Neuronal stem cell (in vitro differentiated cells): ENCODE results near the gene EPB41L4A.

ENCODE experiments used
- DNase-seq: peaks from one replicate; pipeline ENCODE4 v3.0.0-alpha.2; 2013; ENCODE audit warnings: low spot score
- H2AFZ ChIP-seq: one replicate; pipeline ENCODE4 v1.6.1; 2013; ENCODE audit warnings: mild to moderate bottlenecking, low read length, inconsistent platforms
- H2AK5ac ChIP-seq: 2 replicates; pipeline ENCODE4 v1.6.1; 2013; ENCODE audit warnings: low read depth, mild to moderate bottlenecking, inconsistent platforms, low read length, moderate library complexity, mixed read lengths
- H2BK120ac ChIP-seq: 2 replicates; pipeline ENCODE4 v1.6.1; 2013; ENCODE audit warnings: low read depth, mild to moderate bottlenecking, inconsistent platforms, low read length, moderate library complexity, mixed read lengths
- H2BK12ac ChIP-seq: one replicate; pipeline ENCODE4 v1.6.1; 2013; ENCODE audit warnings: low read length, inconsistent platforms
- H2BK15ac ChIP-seq: 2 replicates; pipeline ENCODE4 v1.6.1; 2013; ENCODE audit warnings: mild to moderate bottlenecking, low read length, inconsistent platforms, mixed read lengths
- H2BK5ac ChIP-seq: one replicate; pipeline ENCODE4 v1.6.1; 2013; ENCODE audit warnings: inconsistent platforms, mild to moderate bottlenecking, low read length, moderate library complexity
- H3K14ac ChIP-seq: one replicate; pipeline ENCODE4 v1.6.1; 2013; ENCODE audit warnings: low read length, inconsistent platforms
- H3K18ac ChIP-seq: 2 replicates; pipeline ENCODE4 v1.6.1; 2013; ENCODE audit warnings: low read length, inconsistent platforms
- H3K23ac ChIP-seq: 2 replicates; pipeline ENCODE4 v1.6.1; 2013; ENCODE audit warnings: low read depth, mild to moderate bottlenecking, mixed read lengths, low read length, inconsistent platforms; ENCODE audit not compliant: poor library complexity
- H3K27ac ChIP-seq: replicated peaks from 3 replicates; pipeline ENCODE4 v1.5.1; 2013; ENCODE audit warnings: low read length, inconsistent platforms
- H3K27me3 ChIP-seq, 3 experiments: 2 replicates each; pipeline ENCODE4 v1.6.1; 2013; ENCODE audit warnings: low read length in 3 of 3, mild to moderate bottlenecking in 2 of 3, inconsistent platforms in 1 of 3, low read depth in 1 of 3, mixed read lengths in 1 of 3, moderate library complexity in 1 of 3; ENCODE audit not compliant: control insufficient read depth in 3 of 3, insufficient read depth in 3 of 3
- H3K36me3 ChIP-seq, 2 donors: replicated peaks in 1 of 2; 2 replicates each; pipeline ENCODE4 v1.6.1; 2013; ENCODE audit warnings: low read length in 2 of 2; ENCODE audit not compliant: control insufficient read depth in 2 of 2, insufficient read depth in 2 of 2
- H3K4ac ChIP-seq: 2 replicates; pipeline ENCODE4 v1.6.1; 2013; ENCODE audit warnings: inconsistent platforms, mild to moderate bottlenecking, low read length, moderate library complexity
- H3K4me1 ChIP-seq, 2 donors: 1 replicate in 1 of 2; 2 replicates in 1 of 2; pipeline ENCODE4 v1.6.1; 2013; ENCODE audit warnings: low read length in 2 of 2, low read depth in 1 of 2; ENCODE audit not compliant: control insufficient read depth in 2 of 2, insufficient read depth in 1 of 2
- H3K4me2 ChIP-seq: one replicate; pipeline ENCODE4 v1.6.1; 2013; ENCODE audit warnings: mild to moderate bottlenecking, low read length, inconsistent platforms; ENCODE audit not compliant: insufficient read depth, poor library complexity, severe bottlenecking
- H3K4me3 ChIP-seq, 2 donors: 2 replicates each; pipeline ENCODE4 v1.5.1; 2013; ENCODE audit warnings: low read length in 2 of 2, mild to moderate bottlenecking in 2 of 2, inconsistent platforms in 1 of 2, moderate library complexity in 1 of 2
- H3K79me1 ChIP-seq: one replicate; pipeline ENCODE4 v1.6.1; 2013; ENCODE audit warnings: low read depth, mild to moderate bottlenecking, inconsistent platforms, low read length, moderate library complexity
- H3K9ac ChIP-seq: one replicate; pipeline ENCODE4 v1.6.1; 2013; ENCODE audit warnings: mild to moderate bottlenecking, low read depth, low read length, inconsistent platforms; ENCODE audit not compliant: poor library complexity
- H3K9me3 ChIP-seq, 2 donors: replicated peaks in 1 of 2; 2 replicates each; pipeline versions ENCODE3 to v1.6.1; 2013; ENCODE audit warnings: low read length in 2 of 2, mild to moderate bottlenecking in 2 of 2, inconsistent platforms in 1 of 2, low read depth in 1 of 2, mixed read lengths in 1 of 2, moderate library complexity in 1 of 2; ENCODE audit not compliant: control insufficient read depth in 2 of 2, insufficient read depth in 1 of 2
- H4K8ac ChIP-seq: one replicate; pipeline ENCODE4 v1.6.1; 2013; ENCODE audit warnings: low read depth, mild to moderate bottlenecking, inconsistent platforms, low read length, moderate library complexity
- H4K91ac ChIP-seq: one replicate; pipeline ENCODE4 v1.6.1; 2013; ENCODE audit warnings: low read length, low read depth, mild to moderate bottlenecking, inconsistent platforms; ENCODE audit not compliant: poor library complexity
- WGBS, 2 donors: extraction: QIAGEN DNeasy Blood & Tissue Kit; methylation state at CpG; one replicate each; pipeline ENCODE4 v1.1.7; 2013; ENCODE audit warnings: missing lambda C conversion rate in 2 of 2, mixed read lengths in 1 of 2; ENCODE audit not compliant: insufficient read length in 2 of 2, insufficient replicate concordance in 1 of 2; ENCODE audit errors: extremely low coverage in 2 of 2; 5-methylcytosine and 5-hydroxymethylcytosine counted together

The EPB41L4A gene

GRCh38 chr5:112312295-112313275 is 106.5 kb downstream of the EPB41L4A start:
- Histone ChIP-seq H3K9me3 (no peaks in the 10 kb centered on the region), H2AK5ac (no peak overlapping the region), H3K79me1 (no peaks in the 10 kb centered on the region), H3K4me2 (no peak overlapping the region), H3K9ac (no peak overlapping the region), H2BK5ac (no peak overlapping the region), H3K36me3 (no peaks in the 10 kb centered on the region), H3K4me3 (no peak overlapping the region), H2BK12ac (no peak overlapping the region), H3K27ac (no peak overlapping the region), H2BK15ac (no peak overlapping the region), H3K27me3 (no peaks in the 10 kb centered on the region), H3K4ac (no peak overlapping the region), H2AFZ (no peak overlapping the region), H3K14ac (no peak overlapping the region), H2BK120ac (no peak overlapping the region), H3K4me1 (no peaks in the 10 kb centered on the region), H4K8ac (no peak overlapping the region), H3K18ac (no peak overlapping the region), H4K91ac (no peak overlapping the region), H3K23ac (no peak overlapping the region)
- no peak for DNase-seq
- WGBS, 2 donors, result no CpG with 5 or more reads among the region's 4 CpGs

GRCh38 chr5:112310746-112311145 is 108.3 kb downstream of the EPB41L4A start:
- H3K23ac ChIP-seq, result no peak overlapping the region
- H3K14ac ChIP-seq, result no peak overlapping the region
- no peak overlapping the region for H3K4me2 ChIP-seq
- no peaks in the 10 kb centered on the region for H3K79me1 ChIP-seq
- H2AFZ ChIP-seq, result no peak overlapping the region
- no peak overlapping the region for H3K18ac ChIP-seq
- no peak overlapping the region for H2BK12ac ChIP-seq
- H3K4ac ChIP-seq, result no peak overlapping the region
- no peaks in the 10 kb centered on the region for H3K36me3 ChIP-seq
- no peak for DNase-seq
- H4K8ac ChIP-seq, result no peak overlapping the region
- H3K4me1 ChIP-seq, result no peaks in the 10 kb centered on the region
- no peak overlapping the region for H2BK120ac ChIP-seq
- no peaks in the 10 kb centered on the region for H3K27me3 ChIP-seq
- H4K91ac ChIP-seq, result no peak overlapping the region
- no peak overlapping the region for H2AK5ac ChIP-seq
- H2BK5ac ChIP-seq, result no peak overlapping the region
- no peak overlapping the region for H2BK15ac ChIP-seq
- H3K9me3 ChIP-seq, result no peaks in the 10 kb centered on the region
- no CpG with 5 or more reads among the region's 1 CpG for WGBS, 2 donors
- H3K4me3 ChIP-seq, result no peak overlapping the region
- no peak overlapping the region for H3K27ac ChIP-seq
- H3K9ac ChIP-seq, result no peak overlapping the region

GRCh38 chr5:112308608-112309007 is 110.5 kb downstream of the EPB41L4A start:
- Histone ChIP-seq H3K4ac (no peak overlapping the region), H2BK5ac (no peak overlapping the region), H2BK120ac (no peak overlapping the region), H3K9me3 (no peaks in the 10 kb centered on the region), H2AFZ (no peak overlapping the region), H3K4me1 (no peaks in the 10 kb centered on the region), H3K36me3 (no peaks in the 10 kb centered on the region), H3K9ac (no peak overlapping the region), H4K8ac (no peak overlapping the region), H3K27ac (no peak overlapping the region), H2BK12ac (no peak overlapping the region), H3K4me2 (no peak overlapping the region), H2AK5ac (no peak overlapping the region), H2BK15ac (no peak overlapping the region), H3K79me1 (no peaks in the 10 kb centered on the region), H4K91ac (no peak overlapping the region), H3K27me3 (peaks cover 0 to 2% (median 0%) of the 10 kb centered on the region in 3 experiments), H3K23ac (no peak overlapping the region), H3K4me3 (no peak overlapping the region), H3K18ac (no peak overlapping the region), H3K14ac (no peak overlapping the region)
- DNase-seq, result no peak
- WGBS, 2 donors, result no CpG with 5 or more reads among the region's 1 CpG

GRCh38 chr5:112306956-112307355 is 112.1 kb downstream of the EPB41L4A start:
- no peak overlapping the region for H2BK5ac ChIP-seq
- no peak overlapping the region for H3K4me3 ChIP-seq
- H3K9me3 ChIP-seq, result peaks cover 0 to 4% of the 10 kb centered on the region in 2 donors
- no peaks in the 10 kb centered on the region for H3K36me3 ChIP-seq
- H2BK120ac ChIP-seq, result no peak overlapping the region
- H3K4me2 ChIP-seq, result no peak overlapping the region
- no peak overlapping the region for H3K4ac ChIP-seq
- no peak overlapping the region for H4K91ac ChIP-seq
- H3K4me1 ChIP-seq, result no peaks in the 10 kb centered on the region
- no peak overlapping the region for H2AFZ ChIP-seq
- H3K79me1 ChIP-seq, result no peaks in the 10 kb centered on the region
- H2AK5ac ChIP-seq, result no peak overlapping the region
- no peak overlapping the region for H3K18ac ChIP-seq
- H3K14ac ChIP-seq, result no peak overlapping the region
- peaks cover 0 to 2% (median 0%) of the 10 kb centered on the region in 3 experiments for H3K27me3 ChIP-seq
- H2BK12ac ChIP-seq, result no peak overlapping the region
- no peak overlapping the region for H3K9ac ChIP-seq
- no CpG with 5 or more reads among the region's 2 CpGs for WGBS, 2 donors
- H4K8ac ChIP-seq, result no peak overlapping the region
- no peak overlapping the region for H3K23ac ChIP-seq
- no peak for DNase-seq
- no peak overlapping the region for H3K27ac ChIP-seq
- H2BK15ac ChIP-seq, result no peak overlapping the region
